HS-5 (cell line): Measurements from ENCODE around the gene MTRR.

ENCODE experiments used
- DNase-seq: peaks from one replicate; pipeline ENCODE4 v3.0.0-alpha.2; 2012; ENCODE audit warnings: low read depth

MTRR gene

GRCh38 chr5:7857361-7857760 lies 11.6 kb upstream of the MTRR start:
- DNase-seq, result no peak

- no peak for DNase-seq
These were observed 10.9 kb upstream of the MTRR start for GRCh38 chr5:7857926-7858632.

- no peak for DNase-seq
These were observed 2.8 kb upstream of the MTRR start for GRCh38 chr5:7866196-7866595.

GRCh38 chr5:7867260-7867659 lies 1.7 kb upstream of the MTRR start:
- no peak for DNase-seq

GRCh38 chr5:7868427-7868772 lies 548 bp upstream of the MTRR start:
- DNase-seq, result no peak

- DNase-seq, result no peak
These were observed 657 bp downstream of the MTRR start for GRCh38 chr5:7869474-7870136.

GRCh38 chr5:7871653-7872052 lies 2.7 kb downstream of the MTRR start:
- no peak for DNase-seq

GRCh38 chr5:7872517-7873130 lies 3.7 kb downstream of the MTRR start:
- no peak for DNase-seq

GRCh38 chr5:7873216-7873615 lies 4.3 kb downstream of the MTRR start:
- no peak for DNase-seq

GRCh38 chr5:7874639-7875038 lies 5.7 kb downstream of the MTRR start:
- no peak for DNase-seq

- no peak for DNase-seq
These were observed 6.2 kb downstream of the MTRR start for GRCh38 chr5:7875151-7875550.

GRCh38 chr5:7876867-7877266 lies 7.9 kb downstream of the MTRR start:
- peak; percentile 74 for DNase-seq

GRCh38 chr5:7877851-7878250 lies 8.9 kb downstream of the MTRR start:
- DNase-seq, result no peak

- DNase-seq, result no peak
These were observed 9.5 kb downstream of the MTRR start for GRCh38 chr5:7878381-7878873.

GRCh38 chr5:7881091-7881490 lies 12.1 kb downstream of the MTRR start:
- DNase-seq, result no peak

GRCh38 chr5:7881816-7882215 lies 12.9 kb downstream of the MTRR start:
- no peak for DNase-seq

- DNase-seq, result no peak
These were observed 14.0 kb downstream of the MTRR start for GRCh38 chr5:7882926-7883325.

- DNase-seq, result no peak
These were observed 15.7 kb downstream of the MTRR start for GRCh38 chr5:7884491-7885267.

GRCh38 chr5:7886849-7887475 lies 18.0 kb downstream of the MTRR start:
- no peak for DNase-seq

- no peak for DNase-seq
These were observed 20.0 kb downstream of the MTRR start for GRCh38 chr5:7888901-7889300.

GRCh38 chr5:7894439-7894838 lies 25.5 kb downstream of the MTRR start:
- no peak for DNase-seq

GRCh38 chr5:7894860-7895259 lies 25.9 kb downstream of the MTRR start:
- no peak for DNase-seq
